SK-N-SH treated with all-trans-retinoic acid at 6 μM for 48 hours (cell line): ENCODE data around the gene TRIB2.

Experiments
- ARNTL ChIP-seq: fragments of 450-650 bp; formaldehyde crosslinking; IDR thresholded peaks from 2 replicates; pipeline ENCODE4 v1.5.0; 2020; ENCODE audit warnings: low read depth, mild to moderate bottlenecking, moderate library complexity, borderline replicate concordance
- BACH2 ChIP-seq: fragments of 250-450 bp; sonication (Bioruptor Pico); IDR thresholded peaks from 2 replicates; pipeline ENCODE4 v1.9.0; 2021; ENCODE audit warnings: mild to moderate bottlenecking, borderline replicate concordance
- CSDC2 ChIP-seq: fragments of 250-450 bp; sonication (Bioruptor Pico); IDR thresholded peaks from 2 replicates; pipeline ENCODE4 v1.5.0; 2020; ENCODE audit warnings: mild to moderate bottlenecking, moderate library complexity
- OSR1 ChIP-seq: fragments of 250-450 bp; sonication (Bioruptor Pico); IDR thresholded peaks from 2 replicates; pipeline ENCODE4 v1.8.0; 2022; ENCODE audit warnings: moderate library complexity, mild to moderate bottlenecking, inconsistent platforms
- PATZ1 ChIP-seq: fragments of 250-450 bp; sonication (Bioruptor Pico); IDR thresholded peaks from 2 replicates; pipeline ENCODE4 v1.8.0; 2020; ENCODE audit warnings: mild to moderate bottlenecking, moderate library complexity, borderline replicate concordance
- POU6F1 ChIP-seq: fragments of 250-450 bp; sonication (Bioruptor Pico); IDR thresholded peaks from 2 replicates; pipeline ENCODE4 v1.8.0; 2021; ENCODE audit warnings: low read depth, mild to moderate bottlenecking, moderate library complexity, borderline replicate concordance
- SNAI2 ChIP-seq: fragments of 250-450 bp; sonication (Bioruptor Pico); IDR thresholded peaks from 2 replicates; pipeline ENCODE4 v1.5.0; 2020; ENCODE audit warnings: mild to moderate bottlenecking, moderate library complexity
- TOX ChIP-seq: fragments of 250-450 bp; sonication (Bioruptor Pico); IDR thresholded peaks from 2 replicates; pipeline ENCODE4 v1.8.0; 2021; ENCODE audit warnings: mild to moderate bottlenecking, moderate library complexity, borderline replicate concordance
- TSHZ2 ChIP-seq: fragments of 250-450 bp; sonication (Bioruptor Pico); IDR thresholded peaks from 2 replicates; pipeline ENCODE4 v1.5.0; 2020; ENCODE audit warnings: mild to moderate bottlenecking, moderate library complexity
- ZFP3 ChIP-seq: fragments of 250-450 bp; sonication (Bioruptor Pico); IDR thresholded peaks from 2 replicates; pipeline ENCODE4 v1.5.0; 2020; ENCODE audit warnings: mild to moderate bottlenecking, moderate library complexity
- ZFP30 ChIP-seq: fragments of 450-650 bp; formaldehyde crosslinking; IDR thresholded peaks from 2 replicates; pipeline ENCODE4 v1.5.0; 2022; ENCODE audit warnings: mild to moderate bottlenecking, moderate library complexity
- ZNF8 ChIP-seq: fragments of 450-650 bp; formaldehyde crosslinking; IDR thresholded peaks from 2 replicates; pipeline ENCODE4 v1.5.0; 2020; ENCODE audit warnings: mild to moderate bottlenecking, moderate library complexity

- TF ChIP-seq BACH2 (CRISPR knock-in tag) (no peak), TSHZ2 (no peak), PATZ1 (CRISPR knock-in tag) (no peak), ZFP30 (CRISPR knock-in tag) (no peak), TOX (CRISPR knock-in tag) (no peak), ZNF8 (CRISPR knock-in tag) (no peak), ZFP3 (CRISPR knock-in tag) (no peak), CSDC2 (CRISPR knock-in tag) (no peak), ARNTL (CRISPR knock-in tag) (no peak), OSR1 (CRISPR knock-in tag) (no peak), POU6F1 (no peak), SNAI2 (CRISPR knock-in tag) (no peak)
These were observed 34.7 kb upstream of the TRIB2 start for GRCh38 chr2:12682017-12682416.
